ENCODE data around the gene CDK19. TPM values are rescaled to one million over a fixed set of nuclear protein-coding genes. Genes with fewer than 3 reads are reported as not detected.

Gene CDK19
- total and polyA plus RNA-seq, 9 of the 15 experiments (the other 6 are each of a cell fraction or from before 2014, with no cell fraction given): 3.8 to 15.2 (median 7.4) TPM

- CTCF ChIA-PET (ENCODE audit: low intra/inter-chr PET ratio): no interaction called here
- in situ Hi-C loops (cut with MboI): no loop called here
Measured at GRCh38 chr6:110643175-110643574, 172.1 kb downstream of the CDK19 start.

GRCh38 chr6:110642711-110643110, 172.6 kb downstream of the CDK19 start:
- H3K9me3 ChIP-seq (replicated peaks; ENCODE audit: control insufficient read depth, insufficient read depth, low read depth, low read length): no peaks in the 10 kb centered on the region
- TF ChIP-seq ZNF512 (tag; IDR thresholded peaks at IDR 0.05): peak; percentile 52; the same call in 1 of the 2 replicates
- no peak for TF ChIP-seq GABPA (tag; conservative IDR thresholded peaks at IDR 0.05; ENCODE audit: low read depth)
- ATAC-seq (no peak), FAIRE-seq (no peak), DNase-seq (ENCODE audit: extremely low read depth in 1 of 4, low spot score in 3 of 4) (no peak)
- in situ Hi-C loops (cut with MboI) (no loop called here), intact Hi-C loops (cut with micrococcal nuclease) (no loop called here)
- no peak overlapping the region for H2AFZ ChIP-seq (ENCODE audit: low read depth, low read length)
- H3K27ac ChIP-seq (ENCODE audit: extremely low read depth, low read depth, low read length): no peak overlapping the region
- H3K9ac ChIP-seq (ENCODE audit: insufficient read depth in 1 of 2, low read depth in 2 of 2, low read length in 2 of 2): no peak overlapping the region
- no peaks in the 10 kb centered on the region for H4K20me1 ChIP-seq (replicated peaks; ENCODE audit: control insufficient read depth, insufficient read depth, low read length)
- no peaks in the 10 kb centered on the region for H3K79me2 ChIP-seq (ENCODE audit: control insufficient read depth, insufficient read depth, low read length)
- no TSS peak for BruUV-seq (replicated peaks)
- no peak overlapping the region for H3K4me2 ChIP-seq (ENCODE audit: insufficient read depth, low read length)
- ChIA-PET CTCF (ENCODE audit: low intra/inter-chr PET ratio) (no interaction called here), POLR2A (interaction anchor here (1.1 kb wide), 1 partner anchor 234 kb away, joined by 3 read pairs; no protein-coding TSS in a partner anchor)
- H3K27me3 ChIP-seq (ENCODE audit: control insufficient read depth in 2 of 2, insufficient read depth in 2 of 2, low read length in 2 of 2): no peaks in the 10 kb centered on the region
- H3K4me1 ChIP-seq (replicated peaks in 1 of 2; ENCODE audit: control insufficient read depth in 2 of 2, insufficient read depth in 2 of 2, low read length in 2 of 2): no peaks in the 10 kb centered on the region
- H3K9me1 ChIP-seq (ENCODE audit: control insufficient read depth, insufficient read depth, low read length): no peaks in the 10 kb centered on the region
- H3K4me3 ChIP-seq: no peak overlapping the region
- no peaks in the 10 kb centered on the region for H3K36me3 ChIP-seq (ENCODE audit: control insufficient read depth, insufficient read depth, low read length)

More at GRCh38 chr6:110643175-110643574, 172.1 kb downstream of the CDK19 start:
- H3K36me3 ChIP-seq (ENCODE audit: control insufficient read depth, insufficient read depth, low read length): no peaks in the 10 kb centered on the region
- FAIRE-seq (no peak), ATAC-seq (no peak), DNase-seq (ENCODE audit: extremely low read depth in 1 of 4, low spot score in 3 of 4) (no peak)
- H3K4me3 ChIP-seq: no peak overlapping the region
- intact Hi-C loops (cut with micrococcal nuclease): no loop called here
- POLR2A ChIA-PET: interaction anchor here (1.1 kb wide), 1 partner anchor 233 kb away, joined by 3 read pairs; no protein-coding TSS in a partner anchor
- H3K79me2 ChIP-seq (ENCODE audit: control insufficient read depth, insufficient read depth, low read length): no peaks in the 10 kb centered on the region
- 5% methylated on average over 2 of the region's 2 CpGs for WGBS (ENCODE audit: insufficient coverage, low coverage, missing lambda C conversion rate)
- H3K4me2 ChIP-seq (ENCODE audit: insufficient read depth, low read length): no peak overlapping the region
- no peaks in the 10 kb centered on the region for H3K9me3 ChIP-seq (replicated peaks; ENCODE audit: control insufficient read depth, insufficient read depth, low read depth, low read length)
- no peak overlapping the region for H2AFZ ChIP-seq (ENCODE audit: low read depth, low read length)
- H3K27ac ChIP-seq (ENCODE audit: extremely low read depth, low read depth, low read length): no peak overlapping the region
- no peaks in the 10 kb centered on the region for H4K20me1 ChIP-seq (replicated peaks; ENCODE audit: control insufficient read depth, insufficient read depth, low read length)
- no peaks in the 10 kb centered on the region for H3K27me3 ChIP-seq (ENCODE audit: control insufficient read depth in 2 of 2, insufficient read depth in 2 of 2, low read length in 2 of 2)
- no peaks in the 10 kb centered on the region for H3K9me1 ChIP-seq (ENCODE audit: control insufficient read depth, insufficient read depth, low read length)
- no TSS peak for BruUV-seq (replicated peaks)
- TF ChIP-seq ZNF197 (CRISPR knock-in tag; IDR thresholded peaks at IDR 0.05; ENCODE audit: low read depth) (no peak), FOSL1 (tag; conservative IDR thresholded peaks at IDR 0.05) (0 out of 2 replicates have a peak, but pooled peaks have one; percentile 26)
- H3K9ac ChIP-seq (ENCODE audit: insufficient read depth in 1 of 2, low read depth in 2 of 2, low read length in 2 of 2): no peak overlapping the region
- H3K4me1 ChIP-seq (replicated peaks in 1 of 2; ENCODE audit: control insufficient read depth in 2 of 2, insufficient read depth in 2 of 2, low read length in 2 of 2): no peaks in the 10 kb centered on the region

Data from K562 (cell line).